ENCODE measurements around the gene PCNX4. TPM values are rescaled to one million over a fixed set of nuclear protein-coding genes. Genes with fewer than 3 reads are reported as not detected.

Gene PCNX4
- total RNA-seq, 1 donor from 2014 or later = 19.2 TPM

- no peak for ATAC-seq
Measured at GRCh38 chr14:60210703-60211102, 119.0 kb downstream of the PCNX4 start.

- no peak for ATAC-seq
Measured at GRCh38 chr14:60211153-60211552, 119.4 kb downstream of the PCNX4 start.

- no peak for ATAC-seq
Measured at GRCh38 chr14:60212503-60213371, 121.0 kb downstream of the PCNX4 start.

- ATAC-seq = no peak
Measured at GRCh38 chr14:60214003-60214402, 122.3 kb downstream of the PCNX4 start.

- no peak for ATAC-seq
Measured at GRCh38 chr14:60214415-60215126, 122.8 kb downstream of the PCNX4 start.

GRCh38 chr14:60215127-60215444 is 123.4 kb downstream of the PCNX4 start:
- no peak for ATAC-seq

GRCh38 chr14:60215520-60216420 is 124.0 kb downstream of the PCNX4 start:
- ATAC-seq = no peak

GRCh38 chr14:60217713-60218112 is 126.0 kb downstream of the PCNX4 start:
- ATAC-seq = no peak

Other genes starting within 250 kb of the PCNX4 start
- gene RTN1, start 221.1 kb upstream of the PCNX4 start, total RNA-seq = 0.80 TPM
- gene LRRC9, start 171.8 kb upstream of the PCNX4 start, total RNA-seq = 0.12 TPM
- gene DHRS7, start 73.5 kb downstream of the PCNX4 start, total RNA-seq = 40.3 TPM
- 25.8 TPM for gene PPM1A, start 157.3 kb downstream of the PCNX4 start, total RNA-seq